Gastrocnemius medialis (tissue), 4 donors: ENCODE results near the gene RNGTT. TPM values are rescaled to one million over a fixed set of nuclear protein-coding genes. Genes with fewer than 3 reads are reported as not detected.

Source experiments
- ATAC-seq, 2 donors: fragments of 150-250 bp; one replicate each; pipeline ENCODE4 v1.9.1; 2016
- DNase-seq, 2 donors: peaks; one replicate each; pipeline ENCODE4 v3.0.0-alpha.2; 2019
- H3K27ac ChIP-seq, 4 donors: fragments of 200-600 bp; sonication (generic); 1 replicate in 1 of 4; 2 replicates in 3 of 4; pipeline ENCODE4 v1.5.1; 2016 to 2018; ENCODE audit warnings: mild to moderate bottlenecking in 2 of 4, moderate library complexity in 1 of 4
- H3K27me3 ChIP-seq, 3 donors: fragments of 200-600 bp; sonication (generic) in 2 of 3; 1 replicate in 1 of 3; 2 replicates in 2 of 3; pipeline versions ENCODE4 v1.5.1 to v1.6.0; 2016 to 2019; ENCODE audit warnings: mild to moderate bottlenecking in 1 of 3, moderate library complexity in 1 of 3
- H3K36me3 ChIP-seq, 2 donors: fragments of 200-600 bp; sonication (generic) in 1 of 2; one replicate each; pipeline ENCODE4 v1.5.1; 2017 to 2018
- H3K4me1 ChIP-seq, 2 donors: fragments of 200-600 bp; sonication (generic) in 1 of 2; one replicate each; pipeline ENCODE4 v1.5.1; 2016 to 2017; ENCODE audit warnings: mild to moderate bottlenecking in 2 of 2
- H3K4me3 ChIP-seq, 4 donors: fragments of 200-600 bp; sonication (generic) in 3 of 4; 1 replicate in 1 of 4; 2 replicates in 3 of 4; pipeline ENCODE4 v1.5.1; 2016 to 2019; ENCODE audit warnings: mild to moderate bottlenecking in 2 of 4
- H3K9me3 ChIP-seq, 3 donors: fragments of 200-600 bp; sonication (generic) in 2 of 3; 1 replicate in 1 of 3; 2 replicates in 2 of 3; pipeline ENCODE4 v1.5.1; 2016 to 2019
- CTCF ChIP-seq, 5 experiments: fragments of 450-650 bp in 3 of 5; fragments of 200-600 bp in 2 of 5; sonication (generic) in 2 of 5; IDR thresholded peaks in 4 of 5; conservative IDR thresholded peaks in 1 of 5; 1 replicate in 4 of 5; 2 replicates in 1 of 5; pipeline ENCODE4 v1.5.1; 2016 to 2019; ENCODE audit warnings: antibody characterized with exemption in 5 of 5, mild to moderate bottlenecking in 3 of 5, moderate library complexity in 3 of 5
- POLR2A ChIP-seq, 2 donors: fragments of 450-650 bp; IDR thresholded peaks; one replicate each; pipeline ENCODE4 v1.6.1; 2017; ENCODE audit warnings: antibody characterized with exemption in 2 of 2, mild to moderate bottlenecking in 2 of 2, moderate library complexity in 2 of 2
- in situ Hi-C, 4 donors: fragments of 200-750 bp; cut with MboI; loops; one replicate each; pipeline versions ENCODE4 v1.15.0 to v1.8.0; 2017; ENCODE audit warnings: low sequenced_read_pairs in 4 of 4
- intact Hi-C: fragments of 100-400 bp; cut with DNase I; formaldehyde crosslinking; loops from one replicate; pipeline ENCODE4 v1.15.1; 2023; ENCODE audit warnings: low total_unique reads
- total RNA-seq, 4 donors: library from RNA; depleted of rRNA; stranded (reverse); fragments of >200 nt; gene quantifications; one replicate each; pipeline versions ENCODE4 v1.1.0 to v1.2.3, GENCODE V29; 2016

The RNGTT gene
- total RNA-seq, 4 donors from 2014 or later = 4.9 to 11.3 (median 8.2) TPM

DNA sequence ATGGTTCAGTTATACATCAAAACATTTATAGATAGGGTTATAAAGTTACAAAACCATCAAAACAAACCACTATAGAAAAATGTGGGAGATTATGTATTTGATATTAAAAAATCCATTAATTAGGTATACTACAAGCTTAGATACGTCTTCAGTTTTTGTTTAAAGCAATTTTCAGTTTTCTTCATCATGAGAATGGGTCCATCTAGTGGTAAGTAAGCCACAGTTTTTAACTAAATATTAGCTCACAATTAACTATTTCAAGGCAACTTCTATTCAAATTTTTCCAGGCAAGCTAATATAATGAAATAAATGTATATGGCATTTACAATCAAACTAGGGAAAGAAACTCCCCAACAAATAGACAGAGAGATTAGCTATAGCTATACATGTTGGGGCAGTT lies 44.4 kb downstream of the RNGTT start:
- Histone ChIP-seq H3K27ac (no peak overlapping the region), H3K27me3 (no peaks in the 10 kb centered on the region)
- in situ Hi-C loops = no loop called here

GRCh38 chr6:88916615-88917208 lies 46.7 kb downstream of the RNGTT start:
- ATAC-seq (no peak), DNase-seq (no peak)
- Histone ChIP-seq H3K27me3 (no peaks in the 10 kb centered on the region), H3K36me3 (no peaks in the 10 kb centered on the region), H3K4me3 (no peak overlapping the region), H3K27ac (no peak overlapping the region), H3K9me3 (no peaks in the 10 kb centered on the region), H3K4me1 (no peaks in the 10 kb centered on the region)
- TF ChIP-seq CTCF (IDR thresholded peaks at IDR 0.05 in 4 of 5, conservative IDR thresholded peaks at IDR 0.05 in 1 of 5) = no peak
- no peak for TF ChIP-seq POLR2A (IDR thresholded peaks at IDR 0.05)
- intact Hi-C loops (no loop called here), in situ Hi-C loops (no loop called here)

More for the DNA sequence above, 44.4 kb downstream of the RNGTT start:
- Histone ChIP-seq H3K9me3 (no peaks in the 10 kb centered on the region), H3K4me3 (no peak overlapping the region), H3K36me3 (peaks cover 0 to 12% of the 10 kb centered on the region in 2 donors), H3K4me1 (no peaks in the 10 kb centered on the region)
- no peak for ATAC-seq
- DNase-seq = no peak
- intact Hi-C loops = no loop called here
- TF ChIP-seq POLR2A (IDR thresholded peaks at IDR 0.05) = no peak
- TF ChIP-seq CTCF (IDR thresholded peaks at IDR 0.05 in 4 of 5, conservative IDR thresholded peaks at IDR 0.05 in 1 of 5) = no peak

DNA sequence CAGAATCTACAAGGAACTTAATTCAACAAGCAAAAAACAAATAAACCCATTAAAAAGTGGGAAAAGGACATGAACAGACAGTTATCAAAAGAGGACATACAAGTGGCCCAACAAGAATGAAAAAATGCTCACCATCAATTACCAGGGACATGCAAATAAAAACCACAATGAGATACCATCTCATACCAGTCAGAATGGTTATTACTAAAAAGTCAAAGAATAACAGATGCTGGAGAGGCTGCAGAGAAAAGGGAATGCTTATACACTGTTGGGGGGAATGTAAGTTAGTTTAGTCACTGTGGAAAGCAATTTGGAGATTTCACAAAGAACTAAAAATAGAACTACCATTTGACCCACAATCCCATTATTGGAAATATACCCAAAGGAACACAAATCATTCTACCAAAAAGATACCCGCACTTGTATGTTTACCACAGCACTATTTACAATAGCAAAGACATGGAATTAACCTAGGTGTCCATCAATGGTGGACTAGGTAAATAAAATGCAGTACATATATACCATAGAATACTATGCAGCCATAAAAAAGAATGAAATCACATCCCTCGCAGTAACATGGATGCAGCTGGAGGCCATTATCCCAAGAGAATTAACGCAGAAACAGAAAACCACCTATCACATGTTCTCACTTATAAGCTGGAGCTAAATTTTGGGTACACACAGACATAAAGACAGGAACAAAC lies 48.4 kb downstream of the RNGTT start:
- Histone ChIP-seq H3K9me3 (no peaks in the 10 kb centered on the region), H3K27me3 (no peaks in the 10 kb centered on the region), H3K27ac (no peak overlapping the region), H3K4me3 (no peak overlapping the region), H3K4me1 (peaks cover 6% of the 10 kb centered on the region in 2 donors), H3K36me3 (no peaks in the 10 kb centered on the region)
- no peak for DNase-seq
- intact Hi-C loops = no loop called here
- no peak for ATAC-seq
- no peak for TF ChIP-seq CTCF (IDR thresholded peaks at IDR 0.05 in 4 of 5, conservative IDR thresholded peaks at IDR 0.05 in 1 of 5)
- TF ChIP-seq POLR2A (IDR thresholded peaks at IDR 0.05) = no peak
- in situ Hi-C loops = no loop called here

- Histone ChIP-seq H3K36me3 (no peaks in the 10 kb centered on the region), H3K4me1 (peaks cover 6% of the 10 kb centered on the region in 2 donors), H3K9me3 (no peaks in the 10 kb centered on the region), H3K4me3 (no peak overlapping the region), H3K27ac (no peak overlapping the region), H3K27me3 (no peaks in the 10 kb centered on the region)
- in situ Hi-C loops (no loop called here), intact Hi-C loops (no loop called here)
- no peak for TF ChIP-seq POLR2A (IDR thresholded peaks at IDR 0.05)
- TF ChIP-seq CTCF (IDR thresholded peaks at IDR 0.05 in 4 of 5, conservative IDR thresholded peaks at IDR 0.05 in 1 of 5) = no peak
- no peak for ATAC-seq
- DNase-seq = no peak
Observed at GRCh38 chr6:88914180-88914579, 49.2 kb downstream of the RNGTT start.
